Effector CD8-positive, alpha-beta T cell (primary cell): ENCODE results near the gene TMEM61.

Source experiments
- DNase-seq: peaks from one replicate; lab custom pipeline; 2025; lab: John Stamatoyannopoulos, UW

Gene TMEM61

GRCh38 chr1:54985556-54985955 is 5.1 kb downstream of the TMEM61 start:
- DNase-seq = no peak

- DNase-seq = no peak
These were observed 5.6 kb downstream of the TMEM61 start for GRCh38 chr1:54986025-54986424.

DNA sequence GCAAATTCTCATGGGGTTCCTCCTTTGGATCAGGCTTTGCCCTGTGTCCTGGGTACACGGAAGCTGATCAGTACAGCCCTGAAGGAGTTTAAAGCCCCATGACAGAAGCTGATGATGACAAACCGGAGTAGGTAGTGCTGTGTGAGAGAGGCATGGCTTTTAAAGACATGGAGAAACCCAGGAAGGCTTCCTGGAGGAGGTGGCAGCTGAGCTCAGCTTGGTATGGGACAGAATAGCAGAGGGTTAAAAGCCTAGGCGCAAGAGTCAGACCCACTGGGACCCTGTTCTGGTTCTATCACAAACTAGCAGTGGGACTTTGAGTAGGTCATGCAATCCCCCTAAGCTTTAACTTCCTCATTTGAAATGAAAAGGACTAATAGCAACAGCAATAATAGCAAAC is 6.1 kb downstream of the TMEM61 start:
- no peak for DNase-seq

- DNase-seq = no peak
These were observed 7.0 kb downstream of the TMEM61 start for GRCh38 chr1:54987427-54987826.

DNA sequence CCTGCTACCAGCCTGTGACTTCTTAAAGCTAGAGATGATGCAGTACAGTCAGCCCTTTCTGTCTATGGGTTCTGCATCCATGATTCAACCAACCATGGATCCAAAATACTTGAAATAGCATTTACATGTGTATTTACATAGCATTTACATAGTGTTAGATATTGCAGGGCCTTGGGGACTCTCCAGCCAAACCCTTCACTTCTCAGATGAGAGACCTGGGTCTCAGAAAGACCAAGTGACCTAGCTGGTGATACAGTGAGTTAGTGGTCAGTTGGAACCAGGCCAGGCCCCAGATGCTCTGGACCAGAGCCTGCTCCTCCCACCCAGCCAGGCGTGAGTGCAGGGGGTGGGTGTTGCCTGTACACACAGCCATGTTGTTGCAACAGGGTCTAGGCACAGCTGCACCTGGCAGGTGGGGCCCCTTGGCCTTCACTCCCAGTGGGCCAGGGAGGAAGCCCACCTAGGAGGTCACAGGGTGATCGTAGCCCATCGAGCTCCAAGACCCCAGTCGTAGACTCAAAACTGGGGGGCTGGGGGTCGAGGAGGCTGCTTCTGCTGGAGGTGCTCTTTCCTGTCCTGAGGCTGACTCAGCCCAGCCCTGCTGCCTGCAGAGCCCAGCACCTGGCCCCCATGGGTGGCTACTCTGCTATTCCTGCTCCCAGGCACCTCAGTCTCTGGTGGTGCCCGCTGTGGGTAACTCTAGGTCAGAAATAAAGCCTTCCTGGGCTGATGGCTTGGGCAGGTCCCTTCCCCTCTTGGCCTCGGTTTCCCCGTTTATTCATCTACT is 7.7 kb downstream of the TMEM61 start:
- DNase-seq = no peak

DNA sequence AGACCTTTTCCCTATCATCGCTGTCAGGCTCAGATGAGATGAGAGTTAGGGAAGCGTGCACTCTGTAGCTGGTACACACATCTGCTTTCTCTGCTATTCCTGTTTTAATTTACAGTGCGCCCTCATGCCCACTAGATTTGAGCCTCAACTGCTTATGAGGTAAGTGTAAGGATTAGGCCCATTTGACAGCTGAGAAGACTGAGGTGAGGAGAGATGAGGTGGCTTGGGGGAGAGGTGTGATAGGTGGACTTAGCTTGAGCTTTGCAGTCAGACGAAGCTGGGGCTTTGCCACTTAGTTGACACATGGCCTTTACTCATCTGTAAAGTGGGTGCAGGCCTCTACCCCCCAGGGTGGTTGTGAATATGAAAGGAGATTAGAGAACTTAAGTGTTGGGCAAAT is 8.5 kb downstream of the TMEM61 start:
- DNase-seq = no peak

DNA sequence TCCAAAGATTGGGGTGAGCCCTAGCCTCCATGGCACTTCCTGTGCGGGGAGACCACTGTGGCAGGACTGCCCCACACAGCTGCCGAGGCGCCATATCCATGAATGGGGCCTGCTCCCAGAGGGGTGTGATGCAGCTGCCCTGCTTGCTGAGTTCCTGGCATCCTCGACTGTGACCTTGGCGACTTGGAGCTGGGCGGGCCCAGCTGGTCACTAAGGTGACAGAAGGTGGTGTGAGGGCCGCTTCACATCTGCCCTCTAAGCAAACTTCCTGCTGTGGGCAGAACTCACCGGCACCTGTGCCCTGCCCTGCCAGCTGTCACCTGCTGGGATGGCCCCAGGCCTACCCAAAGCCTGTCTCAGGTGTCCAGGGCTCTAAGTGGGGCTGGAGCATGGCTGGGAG is 9.0 kb downstream of the TMEM61 start:
- no peak for DNase-seq

GRCh38 chr1:54989968-54990810 is 9.8 kb downstream of the TMEM61 start:
- DNase-seq = no peak

DNA sequence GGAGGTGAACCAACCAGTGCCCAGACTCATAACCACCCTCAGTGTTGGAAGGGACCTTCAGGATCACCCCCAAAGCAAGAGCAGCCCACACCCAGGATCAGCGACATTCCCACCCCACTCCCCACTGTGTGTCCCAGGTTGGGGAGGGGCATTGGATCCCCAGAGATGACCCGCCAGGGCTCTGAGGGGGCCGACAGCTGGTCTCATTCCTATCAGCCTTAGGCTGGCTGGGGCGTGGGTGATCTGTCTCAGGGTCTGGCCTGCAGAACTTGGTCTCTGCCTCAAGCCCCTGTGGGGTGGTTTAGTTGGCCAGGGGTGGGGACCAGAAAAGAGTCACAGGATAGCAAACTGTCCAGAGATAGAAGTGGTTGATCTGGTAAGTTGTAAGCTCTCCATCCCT is 10.5 kb downstream of the TMEM61 start:
- DNase-seq = no peak

DNA sequence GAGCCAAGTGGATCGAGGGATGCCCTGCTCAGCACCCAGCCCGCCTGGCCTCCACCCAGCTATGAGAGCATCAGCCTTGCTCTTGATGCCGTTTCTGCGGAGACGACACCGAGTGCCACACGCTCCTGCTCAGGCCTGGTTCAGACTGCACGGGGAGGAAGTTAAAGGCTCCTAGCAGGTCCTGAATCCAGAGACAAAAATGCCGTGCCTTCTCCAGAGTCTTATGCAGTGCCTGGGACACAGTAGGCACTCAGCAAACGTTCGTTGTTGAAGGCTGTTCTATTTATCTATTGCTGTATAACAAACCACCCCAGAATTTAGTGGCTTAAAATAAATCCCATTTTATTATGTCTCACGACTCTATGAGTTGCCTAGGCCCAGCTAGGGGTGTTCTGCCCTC is 11.5 kb downstream of the TMEM61 start:
- no peak for DNase-seq

DNA sequence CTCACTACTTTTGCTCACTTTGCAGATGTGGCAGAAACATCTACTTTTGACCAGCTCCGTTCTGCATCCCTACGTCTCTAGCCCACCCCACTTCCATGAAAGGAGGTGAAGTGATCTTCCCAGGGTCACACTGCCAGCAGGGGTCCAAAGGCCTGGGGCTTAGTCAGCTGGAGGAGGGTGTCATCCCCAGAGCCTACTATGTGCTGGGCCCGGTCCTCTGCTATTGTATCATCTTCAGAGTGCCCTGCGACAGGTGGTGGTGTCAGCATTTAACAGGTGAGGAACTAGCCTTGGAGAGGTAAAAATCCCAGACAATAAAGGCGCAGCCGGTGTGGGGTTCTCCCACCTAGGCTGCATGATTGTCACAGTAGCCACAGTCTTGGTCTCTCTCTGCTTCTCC is 12.7 kb downstream of the TMEM61 start:
- no peak for DNase-seq

- DNase-seq = no peak
These were observed 14.0 kb downstream of the TMEM61 start for GRCh38 chr1:54994355-54994990.

DNA sequence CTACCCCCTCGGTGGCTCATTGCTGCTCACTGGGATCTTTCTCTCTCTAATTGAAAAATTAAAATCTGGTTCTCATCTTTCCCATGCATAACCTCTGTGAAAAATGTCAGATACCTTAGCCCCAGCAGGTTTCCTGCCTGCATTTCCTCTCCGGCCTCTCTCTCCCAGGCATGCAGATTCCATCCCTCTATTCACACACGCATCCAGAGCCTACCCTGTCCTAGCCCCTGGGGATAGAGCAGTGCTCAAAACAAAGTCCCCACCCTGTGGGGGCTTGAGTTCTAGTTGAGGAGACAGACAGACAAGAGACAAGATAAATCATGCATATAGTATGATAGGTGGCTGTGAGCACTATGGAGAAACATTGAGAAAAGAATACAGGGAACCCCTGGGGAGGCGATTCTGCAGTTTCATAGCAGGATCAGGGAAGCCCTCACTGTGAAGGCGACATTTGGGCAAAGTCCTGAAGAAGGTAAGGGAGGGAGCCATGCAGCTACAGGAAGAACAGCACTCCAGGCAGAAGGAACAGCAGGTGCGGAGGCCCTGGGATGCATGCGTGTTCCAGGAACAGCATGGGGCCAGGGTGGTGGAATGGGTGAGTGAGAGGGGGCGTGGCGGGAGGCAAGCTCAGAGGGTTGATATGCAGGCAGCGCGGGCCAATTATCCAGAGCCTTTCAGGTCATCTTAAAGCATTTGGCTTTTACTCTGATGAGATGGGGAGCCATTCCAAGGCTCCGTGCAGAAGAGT is 14.8 kb downstream of the TMEM61 start:
- DNase-seq = no peak

- no peak for DNase-seq
These were observed 15.4 kb downstream of the TMEM61 start for GRCh38 chr1:54995835-54996234.

DNA sequence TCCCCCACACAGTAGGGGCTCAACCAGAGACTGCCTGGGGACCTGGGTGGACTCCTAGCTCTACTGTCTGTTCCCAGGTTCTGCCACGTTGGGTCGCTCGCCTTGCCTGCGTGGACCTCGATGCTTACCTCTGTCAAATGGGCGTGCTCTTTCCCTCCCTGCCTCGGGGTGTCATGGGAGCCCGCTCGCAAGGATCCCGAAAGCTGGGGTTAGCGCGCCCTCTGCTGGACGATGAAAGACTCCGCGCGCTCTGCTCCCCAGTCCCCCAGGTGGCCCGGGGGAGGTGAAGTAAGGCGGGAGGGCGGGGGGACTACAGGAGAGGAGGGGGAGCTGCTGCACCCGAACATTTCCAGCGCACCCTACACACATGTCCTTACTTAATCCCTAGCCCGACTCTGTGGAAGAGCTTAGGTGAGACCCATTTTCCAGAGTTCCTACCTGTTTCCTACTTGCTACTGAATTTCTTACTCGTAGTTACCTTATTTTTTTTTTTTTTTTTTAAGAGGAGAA is 16.0 kb downstream of the TMEM61 start:
- peak; percentile 56 for DNase-seq

- no peak for DNase-seq
These were observed 16.7 kb downstream of the TMEM61 start for GRCh38 chr1:54996869-54997710.

DNA sequence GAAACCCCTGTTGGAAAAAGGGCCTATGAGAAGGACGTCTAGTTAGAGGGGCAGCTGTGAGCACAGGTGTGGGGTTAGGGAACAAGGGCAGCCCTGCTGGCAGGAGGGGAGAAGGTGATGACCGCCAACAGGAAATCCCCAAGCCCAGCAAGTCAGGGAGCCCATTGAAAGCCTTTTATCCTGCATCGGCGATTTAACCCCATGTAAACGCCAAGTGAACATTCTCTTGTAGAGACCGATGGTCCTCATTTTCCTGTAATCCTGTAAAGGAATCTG is 17.2 kb downstream of the TMEM61 start:
- DNase-seq = no peak

GRCh38 chr1:54998100-54998499 is 17.7 kb downstream of the TMEM61 start:
- DNase-seq = no peak

- DNase-seq = no peak
These were observed 18.2 kb downstream of the TMEM61 start, which contains the start of gene BSND for GRCh38 chr1:54998677-54999076. BSND (plus strand) TSS chr1:54998933; CDS start chr1:54999187, 254 bp downstream.

DNA sequence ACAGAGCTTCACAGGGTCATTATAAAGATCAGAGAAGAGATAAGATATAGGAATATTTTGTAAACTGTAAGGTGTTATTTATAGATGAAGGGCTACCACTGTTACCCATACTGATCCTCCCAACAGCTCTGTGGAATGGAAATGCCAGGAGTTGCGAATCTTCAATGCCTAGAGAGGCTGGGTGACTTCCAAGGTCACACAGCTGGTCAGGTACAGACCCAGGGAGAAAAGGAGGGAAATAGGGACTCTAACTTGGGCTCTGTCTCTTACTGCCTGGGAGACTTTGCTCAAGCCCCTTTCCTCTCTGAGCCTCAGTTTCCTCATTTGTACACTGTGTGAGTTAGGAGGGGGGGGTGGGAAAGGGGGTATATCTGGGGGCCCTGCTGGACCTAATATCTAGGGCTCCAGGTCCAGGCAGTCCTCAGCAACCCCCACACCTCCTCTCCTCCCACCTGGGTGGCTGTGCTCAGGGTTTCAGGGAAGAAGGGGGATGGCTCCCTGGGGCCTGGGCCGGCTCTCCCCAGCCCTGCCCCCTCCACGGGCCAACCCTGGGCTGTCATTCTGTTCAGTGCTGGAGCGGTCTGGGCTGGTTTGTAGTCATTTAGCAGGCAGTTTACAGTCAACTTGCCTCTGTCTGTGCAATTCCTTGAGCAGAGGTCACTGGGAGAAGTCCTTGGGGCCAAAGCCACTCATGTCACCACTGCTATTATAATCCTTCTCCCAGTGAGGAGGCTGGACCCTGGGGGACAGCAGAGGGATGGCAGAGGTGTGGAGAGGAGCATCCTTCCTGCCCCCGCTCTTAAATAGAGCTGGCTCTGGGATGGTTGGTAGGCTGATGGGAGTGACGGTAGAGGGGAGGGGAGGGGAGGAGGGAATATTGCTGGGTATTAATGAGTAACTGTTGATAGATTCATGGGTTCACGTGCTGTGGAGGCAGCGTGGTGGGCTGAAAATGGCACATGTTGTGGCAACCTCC is 20.0 kb downstream of the TMEM61 start:
- DNase-seq = no peak
